GM18867 (cell line): Measurements from ENCODE around the gene ADPGK.

Experiments used
- ATAC-seq: cut with Tn5 transposase; IDR thresholded peaks from one replicate; pipeline ENCODE4 v1.9.1; 2021; ENCODE audit warnings: mild to moderate bottlenecking, moderate library complexity; ENCODE audit not compliant: unreplicated experiment

ADPGK gene

GRCh38 chr15:72790302-72790910 is 6.8 kb upstream of the ADPGK start:
- ATAC-seq = no peak

GRCh38 chr15:72787526-72787925 is 4.0 kb upstream of the ADPGK start:
- no peak for ATAC-seq

GRCh38 chr15:72786676-72787345 is 3.3 kb upstream of the ADPGK start:
- ATAC-seq = no peak

- no peak for ATAC-seq
Measured at GRCh38 chr15:72786242-72786641, 2.7 kb upstream of the ADPGK start.

GRCh38 chr15:72785841-72786240 is 2.3 kb upstream of the ADPGK start:
- no peak for ATAC-seq

GRCh38 chr15:72785432-72785831 is 1.9 kb upstream of the ADPGK start:
- ATAC-seq = no peak

GRCh38 chr15:72784456-72784876 is 908 bp upstream of the ADPGK start:
- ATAC-seq = no peak

- ATAC-seq = peak; percentile 38
Measured at GRCh38 chr15:72783004-72783639, 436 bp downstream of the ADPGK start.

GRCh38 chr15:72782274-72783003 is 1.1 kb downstream of the ADPGK start:
- no peak for ATAC-seq

- ATAC-seq = no peak
Measured at GRCh38 chr15:72781631-72782030, 1.9 kb downstream of the ADPGK start.

- no peak for ATAC-seq
Measured at GRCh38 chr15:72778796-72779195, 4.8 kb downstream of the ADPGK start.

GRCh38 chr15:72774696-72775383 is 8.7 kb downstream of the ADPGK start:
- ATAC-seq = no peak

- ATAC-seq = no peak
Measured at GRCh38 chr15:72771329-72771725, 12.2 kb downstream of the ADPGK start.

- no peak for ATAC-seq
Measured at GRCh38 chr15:72770673-72771328, 12.8 kb downstream of the ADPGK start.

GRCh38 chr15:72766780-72767179 is 16.8 kb downstream of the ADPGK start:
- ATAC-seq = no peak

- no peak for ATAC-seq
Measured at GRCh38 chr15:72766025-72766424, 17.5 kb downstream of the ADPGK start.

GRCh38 chr15:72764656-72765055 is 18.9 kb downstream of the ADPGK start:
- ATAC-seq = no peak

- ATAC-seq = no peak
Measured at GRCh38 chr15:72760590-72761260, 22.8 kb downstream of the ADPGK start.

- no peak for ATAC-seq
Measured at GRCh38 chr15:72758182-72758581, 25.4 kb downstream of the ADPGK start.

GRCh38 chr15:72754096-72754495 is 29.5 kb downstream of the ADPGK start:
- ATAC-seq = no peak
